Upper lobe of left lung (tissue), 6 donors: ENCODE measurements around the gene KIF26B. TPM values are rescaled to one million over a fixed set of nuclear protein-coding genes. Genes with fewer than 3 reads are reported as not detected.

Experiments used
- ATAC-seq, 2 donors: fragments of 200-7000 bp; cut with Tn5 transposase; one replicate each; pipeline ENCODE4 v1.9.1; 2022; ENCODE audit warnings: mild to moderate bottlenecking in 2 of 2, moderate library complexity in 2 of 2; ENCODE audit not compliant: low FRiP score in 2 of 2
- DNase-seq, 2 donors: peaks; one replicate each; pipeline ENCODE4 v3.0.0-alpha.2; 2019 to 2020
- H3K27ac ChIP-seq, 4 donors: fragments of 200-600 bp; sonication (generic); one replicate each; pipeline ENCODE4 v1.5.1; 2016 to 2019
- H3K27me3 ChIP-seq, 4 donors: fragments of 200-600 bp; sonication (generic); one replicate each; pipeline ENCODE4 v1.5.1; 2017 to 2019
- H3K36me3 ChIP-seq, 4 donors: fragments of 200-600 bp; sonication (generic); one replicate each; pipeline ENCODE4 v1.5.1; 2016 to 2019
- H3K4me1 ChIP-seq, 4 donors: fragments of 200-600 bp; sonication (generic); one replicate each; pipeline ENCODE4 v1.5.1; 2018 to 2019
- H3K4me3 ChIP-seq, 4 donors: fragments of 200-600 bp; sonication (generic); one replicate each; pipeline ENCODE4 v1.5.1; 2017 to 2019; ENCODE audit warnings: mild to moderate bottlenecking in 2 of 4, moderate library complexity in 1 of 4
- H3K9me3 ChIP-seq, 4 donors: fragments of 200-600 bp; sonication (generic); one replicate each; pipeline ENCODE4 v1.5.1; 2018 to 2019
- EP300 ChIP-seq, 4 donors: sonication (generic); formaldehyde crosslinking; IDR thresholded peaks; one replicate each; pipeline ENCODE4 v1.5.1; 2017; ENCODE audit warnings: antibody characterized with exemption in 4 of 4, control low read depth in 2 of 4
- POLR2A ChIP-seq, 4 donors: fragments of 450-650 bp; IDR thresholded peaks; one replicate each; pipeline ENCODE4 v1.5.1; 2016 to 2017; ENCODE audit warnings: antibody characterized with exemption in 4 of 4, mild to moderate bottlenecking in 2 of 4
- POLR2AphosphoS5 ChIP-seq, 2 donors: sonication (generic); formaldehyde crosslinking; IDR thresholded peaks; one replicate each; pipeline ENCODE4 v1.5.1; 2017; ENCODE audit warnings: antibody characterized with exemption in 2 of 2
- WGBS, 2 donors: methylation state at CpG; one replicate each; pipeline ENCODE4 v1.1.5; 2017 to 2018; 5-methylcytosine and 5-hydroxymethylcytosine counted together
- total RNA-seq, 6 donors: library from RNA; depleted of rRNA in 4 of 6; stranded (reverse); fragments of >200 nt in 4 of 6; gene quantifications; one replicate each; pipeline versions ENCODE4 v1.1.0 to v1.2.1, GENCODE V29; 2016 to 2021
- TF ChIP-seq, protein P1 (sequence below), 6 experiments: fragments of 450-650 bp in 4 of 6; fragments of 200-600 bp in 2 of 6; sonication (generic) in 2 of 6; IDR thresholded peaks; one replicate each; pipeline ENCODE4 v1.5.1; 2016 to 2019; ENCODE audit warnings: antibody characterized with exemption in 6 of 6
- donor health status: DM: no; HTN: no; CAD: no; lungs with moderate emphysema.
- donor health status: DM: no; HTN: yes; CAD: no; lungs with severe emphysema.

KIF26B gene
- total RNA-seq, 6 donors from 2014 or later, result 1.2 to 4.3 (median 2.1) TPM

DNA sequence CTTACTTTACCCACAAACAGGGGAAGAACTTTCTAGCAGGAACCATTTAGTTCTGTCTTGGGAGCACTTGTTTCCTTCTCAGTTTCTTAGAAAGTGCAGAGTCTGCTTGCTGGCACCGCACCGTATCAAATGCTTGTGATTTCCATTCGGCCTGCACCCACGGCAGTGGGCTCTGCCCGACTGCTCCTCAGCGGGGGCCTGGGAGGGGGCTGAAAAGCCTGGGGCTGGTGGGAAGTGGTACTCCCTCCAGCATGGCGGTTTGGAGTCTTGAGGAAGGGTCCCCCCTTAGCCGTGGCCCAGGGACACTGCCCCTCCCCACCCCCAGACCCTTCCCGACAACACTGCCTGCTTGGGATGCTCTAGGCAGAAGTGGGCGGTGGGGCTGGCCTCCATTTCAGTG is 57.0 kb downstream of the KIF26B start:
- no peaks in the 10 kb centered on the region for H3K36me3 ChIP-seq
- no peak overlapping the region for H3K4me3 ChIP-seq
- H3K9me3 ChIP-seq, result peaks cover 8 to 20% (median 13%) of the 10 kb centered on the region in 4 donors
- TF ChIP-seq POLR2A (IDR thresholded peaks at IDR 0.05) (no peak), POLR2AphosphoS5 (IDR thresholded peaks at IDR 0.05) (no peak), EP300 (IDR thresholded peaks at IDR 0.05) (no peak)
- TF ChIP-seq, protein P1, sequence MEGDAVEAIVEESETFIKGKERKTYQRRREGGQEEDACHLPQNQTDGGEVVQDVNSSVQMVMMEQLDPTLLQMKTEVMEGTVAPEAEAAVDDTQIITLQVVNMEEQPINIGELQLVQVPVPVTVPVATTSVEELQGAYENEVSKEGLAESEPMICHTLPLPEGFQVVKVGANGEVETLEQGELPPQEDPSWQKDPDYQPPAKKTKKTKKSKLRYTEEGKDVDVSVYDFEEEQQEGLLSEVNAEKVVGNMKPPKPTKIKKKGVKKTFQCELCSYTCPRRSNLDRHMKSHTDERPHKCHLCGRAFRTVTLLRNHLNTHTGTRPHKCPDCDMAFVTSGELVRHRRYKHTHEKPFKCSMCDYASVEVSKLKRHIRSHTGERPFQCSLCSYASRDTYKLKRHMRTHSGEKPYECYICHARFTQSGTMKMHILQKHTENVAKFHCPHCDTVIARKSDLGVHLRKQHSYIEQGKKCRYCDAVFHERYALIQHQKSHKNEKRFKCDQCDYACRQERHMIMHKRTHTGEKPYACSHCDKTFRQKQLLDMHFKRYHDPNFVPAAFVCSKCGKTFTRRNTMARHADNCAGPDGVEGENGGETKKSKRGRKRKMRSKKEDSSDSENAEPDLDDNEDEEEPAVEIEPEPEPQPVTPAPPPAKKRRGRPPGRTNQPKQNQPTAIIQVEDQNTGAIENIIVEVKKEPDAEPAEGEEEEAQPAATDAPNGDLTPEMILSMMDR (IDR thresholded peaks at IDR 0.05), result no peak
- no peak for ATAC-seq
- no peak for DNase-seq
- H3K4me1 ChIP-seq, result no peaks in the 10 kb centered on the region
- H3K27ac ChIP-seq, result no peak overlapping the region
- WGBS, 2 donors, result 92 to 96% methylated on average over 3 to 10 of the region's 10 CpGs
- no peaks in the 10 kb centered on the region for H3K27me3 ChIP-seq

DNA sequence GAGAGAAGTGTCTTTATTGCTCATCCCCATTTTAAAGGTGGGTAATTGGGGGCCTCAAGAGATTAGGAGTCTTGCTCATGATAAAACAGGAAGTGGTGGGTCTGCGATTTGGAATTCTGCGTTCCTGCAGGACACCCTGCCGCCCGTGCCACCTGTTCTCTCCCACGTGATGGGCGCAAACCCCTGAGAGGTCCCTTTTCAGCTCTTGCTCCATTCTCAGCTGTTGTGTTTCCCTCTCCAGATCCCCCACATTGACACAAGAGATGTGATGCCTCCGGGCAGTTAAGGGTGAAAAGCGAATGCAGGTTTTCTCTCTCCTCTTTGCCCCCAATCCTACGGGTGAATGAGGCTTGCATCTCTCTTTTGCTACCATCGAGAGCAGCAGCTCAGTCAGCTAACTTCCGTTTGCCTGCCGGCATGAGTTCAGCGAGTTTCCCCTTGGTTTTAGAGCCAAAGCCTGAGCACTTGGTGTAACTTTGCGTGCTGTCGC is 57.5 kb downstream of the KIF26B start:
- Histone ChIP-seq H3K4me1 (no peaks in the 10 kb centered on the region), H3K9me3 (peaks cover 3 to 15% (median 8%) of the 10 kb centered on the region in 4 donors), H3K27me3 (no peaks in the 10 kb centered on the region), H3K27ac (no peak overlapping the region), H3K36me3 (no peaks in the 10 kb centered on the region), H3K4me3 (no peak overlapping the region)
- ATAC-seq (no peak), DNase-seq (no peak)
- 95 to 96% methylated on average over 15 of the region's 15 CpGs for WGBS, 2 donors
- TF ChIP-seq POLR2AphosphoS5 (IDR thresholded peaks at IDR 0.05) (no peak), EP300 (IDR thresholded peaks at IDR 0.05) (no peak), POLR2A (IDR thresholded peaks at IDR 0.05) (no peak)
- TF ChIP-seq, protein P1 (IDR thresholded peaks at IDR 0.05), result no peak

DNA sequence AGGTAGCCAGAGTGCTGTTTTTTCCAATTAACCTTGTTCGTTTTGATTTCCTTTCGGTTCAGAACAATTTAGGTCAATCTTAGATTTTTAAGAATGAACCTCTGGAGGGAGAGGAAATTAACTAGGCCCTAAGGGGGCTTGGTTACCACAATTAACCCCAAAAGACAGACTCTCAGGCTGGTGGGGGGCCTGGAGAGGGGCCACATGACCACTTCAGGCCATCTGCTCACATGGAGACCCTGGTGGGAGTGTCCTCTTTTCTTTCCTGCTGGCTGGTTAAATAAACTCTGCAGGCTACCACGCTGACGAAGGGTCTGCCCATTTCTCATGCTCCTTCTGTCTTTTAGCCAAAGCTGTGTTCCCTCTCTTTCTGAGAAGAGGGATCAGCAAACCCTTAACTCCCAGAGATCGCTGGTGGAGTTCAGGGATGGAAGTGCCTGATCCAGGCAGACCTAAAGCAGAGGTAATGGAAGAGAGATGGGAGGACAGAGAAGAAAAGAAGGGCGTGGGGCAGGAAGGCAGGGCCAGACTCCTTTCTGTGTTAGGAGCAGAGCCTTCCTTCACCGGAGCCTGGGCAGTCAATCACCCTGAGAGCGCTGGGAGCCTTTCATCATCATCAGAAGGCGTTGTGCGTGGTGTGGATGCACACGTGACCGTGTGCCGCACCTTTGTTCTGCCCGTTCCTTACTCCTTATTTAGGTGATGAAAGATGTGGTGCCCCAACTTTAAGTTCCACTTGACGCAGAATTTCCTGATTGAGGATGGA is 58.5 kb downstream of the KIF26B start:
- no peaks in the 10 kb centered on the region for H3K4me1 ChIP-seq
- H3K36me3 ChIP-seq, result no peaks in the 10 kb centered on the region
- ATAC-seq, result no peak
- 82 to 87% methylated on average over 15 of the region's 15 CpGs for WGBS, 2 donors
- no peak for DNase-seq
- TF ChIP-seq EP300 (IDR thresholded peaks at IDR 0.05) (no peak), POLR2A (IDR thresholded peaks at IDR 0.05) (no peak), POLR2AphosphoS5 (IDR thresholded peaks at IDR 0.05) (no peak)
- TF ChIP-seq, protein P1 (IDR thresholded peaks at IDR 0.05), result no peak
- H3K9me3 ChIP-seq, result peaks cover 0 to 5% (median 0%) of the 10 kb centered on the region in 4 donors
- no peaks in the 10 kb centered on the region for H3K27me3 ChIP-seq
- no peak overlapping the region for H3K4me3 ChIP-seq
- no peak overlapping the region for H3K27ac ChIP-seq

DNA sequence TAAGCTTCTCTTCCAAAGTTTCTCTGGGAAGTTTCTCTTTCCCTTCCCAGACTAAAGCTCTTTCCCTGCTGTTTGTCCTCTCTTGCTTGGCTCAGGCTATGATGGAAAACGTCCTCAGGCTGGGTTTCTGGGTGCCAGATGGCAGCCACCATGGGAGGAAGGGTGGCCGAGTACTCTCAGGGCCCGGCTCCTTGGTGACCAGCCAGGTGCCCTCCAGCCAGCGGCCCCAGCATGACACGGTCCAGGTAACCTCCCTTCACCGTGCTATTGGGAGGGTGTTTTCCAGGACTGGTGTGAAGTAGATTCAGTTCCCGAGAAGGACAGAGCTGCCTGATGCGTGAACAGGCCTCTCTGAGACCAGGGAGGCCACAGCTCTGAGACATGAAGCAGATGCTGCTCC is 60.3 kb downstream of the KIF26B start:
- Histone ChIP-seq H3K4me1 (no peaks in the 10 kb centered on the region), H3K27me3 (no peaks in the 10 kb centered on the region), H3K36me3 (no peaks in the 10 kb centered on the region), H3K27ac (no peak overlapping the region), H3K9me3 (no peaks in the 10 kb centered on the region), H3K4me3 (no peak overlapping the region)
- ATAC-seq, result no peak
- no peak for TF ChIP-seq EP300 (IDR thresholded peaks at IDR 0.05)
- TF ChIP-seq, protein P1 (IDR thresholded peaks at IDR 0.05), result no peak
- no peak for TF ChIP-seq POLR2A (IDR thresholded peaks at IDR 0.05)
- no peak for TF ChIP-seq POLR2AphosphoS5 (IDR thresholded peaks at IDR 0.05)
- WGBS, 2 donors, result 86 to 92% methylated on average over 2 to 8 of the region's 8 CpGs
- no peak for DNase-seq
